Liver (tissue), 9 donors: ENCODE results near the gene TXN2. TPM values are rescaled to one million over a fixed set of nuclear protein-coding genes. Genes with fewer than 3 reads are reported as not detected.
A peak's percentile ranks its signal among the peaks of the same experiment; 100 is the strongest.

Source experiments
- DNase-seq: peaks from one replicate; pipeline ENCODE4 v3.0.0-alpha.2; 2017; ENCODE audit warnings: low spot score
- H3K27ac ChIP-seq, 2 donors: one replicate each; pipeline ENCODE4 v1.7.0; 2013; ENCODE audit warnings: inconsistent platforms in 2 of 2, low read length in 2 of 2, control low read depth in 1 of 2, low read depth in 1 of 2, mild to moderate bottlenecking in 1 of 2
- H3K27me3 ChIP-seq, 4 donors: one replicate each; pipeline versions ENCODE4 v1.6.1 to v1.7.0; 2013; ENCODE audit warnings: low read length in 3 of 4, inconsistent platforms in 1 of 4, mild to moderate bottlenecking in 1 of 4, moderate library complexity in 1 of 4; ENCODE audit not compliant: control insufficient read depth in 4 of 4, insufficient read depth in 4 of 4
- H3K36me3 ChIP-seq, 4 donors: one replicate each; pipeline versions ENCODE4 v1.6.1 to v1.7.0; 2013; ENCODE audit warnings: low read length in 3 of 4, mild to moderate bottlenecking in 3 of 4, low read depth in 1 of 4, moderate library complexity in 1 of 4; ENCODE audit not compliant: control insufficient read depth in 4 of 4, insufficient read depth in 3 of 4
- H3K4me1 ChIP-seq, 4 donors: one replicate each; pipeline versions ENCODE4 v1.6.1 to v1.7.0; 2013; ENCODE audit warnings: low read length in 3 of 4, mild to moderate bottlenecking in 3 of 4, moderate library complexity in 1 of 4; ENCODE audit not compliant: control insufficient read depth in 4 of 4, insufficient read depth in 4 of 4
- H3K4me3 ChIP-seq, 3 donors: one replicate each; pipeline versions ENCODE4 v1.6.1 to v1.7.0; 2013; ENCODE audit warnings: low read length in 3 of 3, control low read depth in 1 of 3, low read depth in 1 of 3, mild to moderate bottlenecking in 1 of 3
- H3K9ac ChIP-seq, 2 donors: one replicate each; pipeline ENCODE4 v1.7.0; 2013; ENCODE audit warnings: low read length in 2 of 2, mild to moderate bottlenecking in 2 of 2, moderate library complexity in 2 of 2, control low read depth in 1 of 2, low read depth in 1 of 2
- H3K9me3 ChIP-seq, 4 donors: one replicate each; pipeline versions ENCODE4 v1.6.1 to v1.7.0; 2013; ENCODE audit warnings: low read length in 3 of 4; ENCODE audit not compliant: control insufficient read depth in 4 of 4
- CTCF ChIP-seq: fragments of 150-350 bp; IDR thresholded peaks from 2 replicates; pipeline ENCODE4 v1.5.1; 2017; ENCODE audit warnings: improper control_type of control experiment, low read depth, low read length; ENCODE audit not compliant: missing input control
- EGR1 ChIP-seq, 2 donors: IDR thresholded peaks; 2 replicates each; pipeline ENCODE4 v1.6.1; 2016 to 2018; ENCODE audit warnings: antibody characterized with exemption in 2 of 2, low read depth in 2 of 2
- FOXA1 ChIP-seq: IDR thresholded peaks from 2 replicates; pipeline ENCODE4 v1.6.1; 2016; ENCODE audit warnings: antibody characterized with exemption
- GABPA ChIP-seq, 2 donors: IDR thresholded peaks in 1 of 2; conservative IDR thresholded peaks in 1 of 2; 2 replicates each; pipeline ENCODE4 v1.6.1; 2016; ENCODE audit warnings: antibody characterized with exemption in 2 of 2, mild to moderate bottlenecking in 1 of 2, moderate library complexity in 1 of 2
- HNF4A ChIP-seq, 2 donors: conservative IDR thresholded peaks; 2 replicates each; pipeline ENCODE4 v1.6.1; 2016; ENCODE audit warnings: antibody characterized with exemption in 2 of 2, mild to moderate bottlenecking in 2 of 2
- JUND ChIP-seq, 2 donors: IDR thresholded peaks; 2 replicates each; pipeline ENCODE4 v1.6.1; 2016; ENCODE audit warnings: antibody characterized with exemption in 2 of 2
- NR2F2 ChIP-seq: IDR thresholded peaks from 2 replicates; pipeline ENCODE4 v1.6.1; 2016; ENCODE audit warnings: antibody characterized with exemption
- RAD21 ChIP-seq, 2 donors: IDR thresholded peaks; 2 replicates each; pipeline ENCODE4 v1.6.1; 2016; ENCODE audit warnings: antibody characterized with exemption in 2 of 2, mild to moderate bottlenecking in 2 of 2
- RXRA ChIP-seq, 2 donors: IDR thresholded peaks; 2 replicates each; pipeline ENCODE4 v1.6.1; 2017 to 2018; ENCODE audit warnings: antibody characterized with exemption in 2 of 2, mild to moderate bottlenecking in 1 of 2
- SP1 ChIP-seq: IDR thresholded peaks from 2 replicates; pipeline ENCODE4 v1.6.1; 2018; ENCODE audit warnings: antibody characterized with exemption, mild to moderate bottlenecking
- YY1 ChIP-seq: IDR thresholded peaks from 2 replicates; pipeline ENCODE4 v1.6.1; 2016; ENCODE audit warnings: antibody characterized with exemption, mild to moderate bottlenecking
- ZBTB33 ChIP-seq: IDR thresholded peaks from 2 replicates; pipeline ENCODE4 v1.6.1; 2016; ENCODE audit warnings: antibody characterized with exemption
- WGBS: extraction: QIAGEN DNeasy Blood & Tissue Kit; methylation state at CpG from one replicate; pipeline ENCODE4 v1.1.7; 2013; 5-methylcytosine and 5-hydroxymethylcytosine counted together
- polyA plus RNA-seq, 2 donors: library from polyadenylated mRNA; stranded (reverse) in 1 of 2; unstranded in 1 of 2; fragments of 200-250 nt in 1 of 2; fragments of >200 nt in 1 of 2; fragmentation: Nextera tagmentation in 1 of 2; extraction: Ambion mirVana in 1 of 2; gene quantifications; one replicate each; pipeline versions ENCODE4 v1.2.1 to v1.2.3, GENCODE V29; 2013 to 2015
- total RNA-seq, 2 donors: library from RNA; depleted of rRNA; stranded (reverse); fragments of >200 nt; gene quantifications; one replicate each; pipeline ENCODE4 v1.2.3, GENCODE V29; 2014
- TF ChIP-seq, protein P1 (sequence below): IDR thresholded peaks from 2 replicates; pipeline ENCODE4 v1.6.1; 2016; ENCODE audit warnings: antibody characterized with exemption
- TF ChIP-seq, protein P2 (sequence below): IDR thresholded peaks from 2 replicates; pipeline ENCODE4 v1.6.1; 2016; ENCODE audit warnings: antibody characterized with exemption
- TF ChIP-seq, protein P3 (sequence below): IDR thresholded peaks from 2 replicates; pipeline ENCODE4 v1.6.1; 2016; ENCODE audit warnings: antibody characterized with exemption, mild to moderate bottlenecking
- donor health status: healthy.
- donor health status: healthy.
- donor health status: healthy.
- donor health status: healthy.
- donor health status: healthy.

Gene TXN2
- total and polyA plus RNA-seq, 4 donors: 27.5 to 154 (median 73.4) TPM

DNA sequence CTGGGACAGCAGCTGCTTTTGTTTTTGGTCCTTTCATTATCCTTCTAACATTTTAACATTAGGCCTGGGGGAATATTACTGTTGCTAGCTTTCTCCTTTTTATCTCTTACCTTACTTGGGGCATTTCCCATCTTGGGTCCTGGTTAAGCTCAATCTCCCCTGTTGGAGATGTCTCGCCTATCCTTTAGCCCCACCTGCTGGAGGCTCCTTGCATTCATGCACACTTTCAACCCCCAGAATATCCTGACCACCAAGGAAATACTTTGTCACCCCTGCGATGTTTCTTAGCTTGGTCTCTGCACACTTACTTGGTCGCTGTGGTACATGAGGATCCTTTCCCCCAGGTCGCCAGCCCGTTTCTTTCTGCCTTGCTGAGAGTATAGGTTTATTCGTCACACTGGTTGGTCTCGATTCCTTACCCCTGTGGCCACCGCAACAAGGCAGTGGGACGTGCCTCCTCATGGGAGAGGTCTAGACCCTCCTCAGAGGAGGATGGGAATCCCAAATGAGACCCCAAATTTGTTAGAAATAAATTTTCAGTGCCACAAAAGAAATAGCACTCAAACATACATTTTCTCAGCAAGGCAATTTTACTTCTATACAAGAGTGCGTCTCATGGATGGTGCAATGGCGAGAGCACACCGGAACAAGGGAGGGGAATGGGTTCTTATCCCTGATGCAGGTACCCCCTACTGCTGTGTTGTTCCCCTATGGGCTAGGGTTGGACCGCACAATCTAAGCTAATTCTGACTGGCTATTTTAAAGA, 5.4 kb upstream of the TXN2 start:
- no peak for DNase-seq
- 89% methylated on average over 13 of the region's 13 CpGs for WGBS
- TF ChIP-seq ZBTB33 (no peak), CTCF (peak; percentile 58), RXRA (IDR thresholded peaks at IDR 0.05) (no peak), RAD21 (IDR thresholded peaks at IDR 0.05) (peak; percentile 77 to 85)
- peaks cover 0 to 5% (median 3%) of the 10 kb centered on the region in 4 donors for H3K4me1 ChIP-seq
- H3K27me3 ChIP-seq: no peaks in the 10 kb centered on the region
- H3K9ac ChIP-seq: no peak overlapping the region
- no peak overlapping the region for H3K4me3 ChIP-seq
- H3K27ac ChIP-seq: no peak overlapping the region
- peaks cover 0 to 16% (median 5%) of the 10 kb centered on the region in 4 donors for H3K36me3 ChIP-seq
- no peaks in the 10 kb centered on the region for H3K9me3 ChIP-seq

DNA sequence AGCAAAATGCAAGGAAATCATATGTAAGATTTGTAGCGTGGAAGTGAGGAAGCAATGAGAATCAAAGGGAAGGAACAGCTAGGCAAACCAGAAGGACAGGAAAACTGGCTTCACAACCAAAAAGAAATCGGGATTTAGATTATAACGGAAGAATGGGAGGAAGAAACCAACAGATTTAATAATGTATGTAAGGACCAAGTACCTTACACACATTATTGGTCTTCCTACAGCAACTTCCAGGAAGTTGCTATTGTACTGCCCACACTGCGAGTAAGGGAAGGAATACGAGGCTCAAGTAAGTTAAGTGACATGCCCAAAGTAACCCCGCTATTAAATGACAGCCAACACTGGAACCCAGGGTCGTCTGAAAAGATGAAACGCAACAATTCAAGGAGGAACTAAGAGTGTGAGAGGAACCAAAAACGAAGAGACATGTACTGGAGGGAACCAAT, 473 bp downstream of the TXN2 start:
- WGBS: 13% methylated on average over 9 of the region's 9 CpGs
- no peak for DNase-seq
- no peak for TF ChIP-seq GABPA (IDR thresholded peaks at IDR 0.05 in 1 of 2, conservative IDR thresholded peaks at IDR 0.05 in 1 of 2)
- TF ChIP-seq, protein P1, sequence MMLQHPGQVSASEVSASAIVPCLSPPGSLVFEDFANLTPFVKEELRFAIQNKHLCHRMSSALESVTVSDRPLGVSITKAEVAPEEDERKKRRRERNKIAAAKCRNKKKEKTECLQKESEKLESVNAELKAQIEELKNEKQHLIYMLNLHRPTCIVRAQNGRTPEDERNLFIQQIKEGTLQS: no peak
- peak; percentile 4 for TF ChIP-seq SP1
- H3K4me1 ChIP-seq: peaks cover 6 to 30% (median 20%) of the 10 kb centered on the region in 4 donors
- H3K4me3 ChIP-seq: peak overlapping the region; percentile 74 to 90 (median 89)
- H3K9ac ChIP-seq: peak overlapping the region; percentile 82 to 91
- no peaks in the 10 kb centered on the region for H3K27me3 ChIP-seq
- no peaks in the 10 kb centered on the region for H3K9me3 ChIP-seq
- H3K27ac ChIP-seq: peak overlapping the region; percentile 74 to 98
- peaks cover 1 to 13% (median 8%) of the 10 kb centered on the region in 4 donors for H3K36me3 ChIP-seq

- DNase-seq: no peak
- WGBS: 98% methylated on average over 4 of the region's 4 CpGs
- peaks cover 6 to 30% (median 20%) of the 10 kb centered on the region in 4 donors for H3K4me1 ChIP-seq
- TF ChIP-seq NR2F2 (no peak), HNF4A (conservative IDR thresholded peaks at IDR 0.05) (no peak), RXRA (IDR thresholded peaks at IDR 0.05) (no peak), GABPA (IDR thresholded peaks at IDR 0.05 in 1 of 2, conservative IDR thresholded peaks at IDR 0.05 in 1 of 2) (no peak), SP1 (no peak), YY1 (no peak), EGR1 (IDR thresholded peaks at IDR 0.05; ENCODE audit: low read depth in 2 of 2) (no peak), ZBTB33 (no peak), FOXA1 (no peak), RAD21 (IDR thresholded peaks at IDR 0.05) (no peak), JUND (IDR thresholded peaks at IDR 0.05) (no peak)
- TF ChIP-seq, protein P2, sequence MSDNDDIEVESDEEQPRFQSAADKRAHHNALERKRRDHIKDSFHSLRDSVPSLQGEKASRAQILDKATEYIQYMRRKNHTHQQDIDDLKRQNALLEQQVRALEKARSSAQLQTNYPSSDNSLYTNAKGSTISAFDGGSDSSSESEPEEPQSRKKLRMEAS: no peak
- TF ChIP-seq, protein P3, sequence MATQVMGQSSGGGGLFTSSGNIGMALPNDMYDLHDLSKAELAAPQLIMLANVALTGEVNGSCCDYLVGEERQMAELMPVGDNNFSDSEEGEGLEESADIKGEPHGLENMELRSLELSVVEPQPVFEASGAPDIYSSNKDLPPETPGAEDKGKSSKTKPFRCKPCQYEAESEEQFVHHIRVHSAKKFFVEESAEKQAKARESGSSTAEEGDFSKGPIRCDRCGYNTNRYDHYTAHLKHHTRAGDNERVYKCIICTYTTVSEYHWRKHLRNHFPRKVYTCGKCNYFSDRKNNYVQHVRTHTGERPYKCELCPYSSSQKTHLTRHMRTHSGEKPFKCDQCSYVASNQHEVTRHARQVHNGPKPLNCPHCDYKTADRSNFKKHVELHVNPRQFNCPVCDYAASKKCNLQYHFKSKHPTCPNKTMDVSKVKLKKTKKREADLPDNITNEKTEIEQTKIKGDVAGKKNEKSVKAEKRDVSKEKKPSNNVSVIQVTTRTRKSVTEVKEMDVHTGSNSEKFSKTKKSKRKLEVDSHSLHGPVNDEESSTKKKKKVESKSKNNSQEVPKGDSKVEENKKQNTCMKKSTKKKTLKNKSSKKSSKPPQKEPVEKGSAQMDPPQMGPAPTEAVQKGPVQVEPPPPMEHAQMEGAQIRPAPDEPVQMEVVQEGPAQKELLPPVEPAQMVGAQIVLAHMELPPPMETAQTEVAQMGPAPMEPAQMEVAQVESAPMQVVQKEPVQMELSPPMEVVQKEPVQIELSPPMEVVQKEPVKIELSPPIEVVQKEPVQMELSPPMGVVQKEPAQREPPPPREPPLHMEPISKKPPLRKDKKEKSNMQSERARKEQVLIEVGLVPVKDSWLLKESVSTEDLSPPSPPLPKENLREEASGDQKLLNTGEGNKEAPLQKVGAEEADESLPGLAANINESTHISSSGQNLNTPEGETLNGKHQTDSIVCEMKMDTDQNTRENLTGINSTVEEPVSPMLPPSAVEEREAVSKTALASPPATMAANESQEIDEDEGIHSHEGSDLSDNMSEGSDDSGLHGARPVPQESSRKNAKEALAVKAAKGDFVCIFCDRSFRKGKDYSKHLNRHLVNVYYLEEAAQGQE: no peak
- no peaks in the 10 kb centered on the region for H3K9me3 ChIP-seq
- no peak overlapping the region for H3K9ac ChIP-seq
- no peak overlapping the region for H3K27ac ChIP-seq
- no peak overlapping the region for H3K4me3 ChIP-seq
- peaks cover 7 to 32% (median 20%) of the 10 kb centered on the region in 4 donors for H3K36me3 ChIP-seq
- no peaks in the 10 kb centered on the region for H3K27me3 ChIP-seq
Measured at GRCh38 chr22:36478966-36479365, 2.5 kb downstream of the TXN2 start.
